ENCODE measurements around the gene SEMA4A. TPM values are rescaled to one million over a fixed set of nuclear protein-coding genes. Genes with fewer than 3 reads are reported as not detected.

Gene SEMA4A
- polyA plus RNA-seq, 1 donor from 2014 or later, result 17.1 TPM

DNA sequence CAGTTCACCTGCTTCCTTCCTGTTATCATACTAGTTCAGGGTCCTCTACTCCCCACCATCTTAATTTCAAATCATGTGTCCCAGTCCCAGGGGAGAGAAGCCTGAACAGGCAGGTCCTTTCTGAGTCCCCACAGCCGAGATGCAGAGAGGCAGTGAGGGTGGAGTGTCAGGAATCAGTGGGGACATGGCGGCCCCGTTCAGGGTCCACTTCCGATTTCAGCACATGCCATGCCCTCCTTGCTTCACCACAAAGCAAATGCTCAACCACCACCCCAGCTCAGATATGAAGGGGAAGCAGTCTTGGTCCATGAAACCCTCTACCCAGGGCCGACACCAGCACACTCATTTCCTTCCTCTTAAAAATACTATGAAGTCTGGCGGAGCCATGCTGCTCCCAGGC, 5.2 kb upstream of the SEMA4A start:
- Histone ChIP-seq H3K9ac (ENCODE audit: low read length) (no peak overlapping the region), H3K27ac (ENCODE audit: low read length) (no peak overlapping the region), H3K4me2 (ENCODE audit: low read length) (no peak overlapping the region), H3K27me3 (ENCODE audit: insufficient read depth, low read depth, low read length) (no peaks in the 10 kb centered on the region), H3K4me3 (ENCODE audit: low read length) (no peak overlapping the region), H3K36me3 (ENCODE audit: insufficient read depth, low read length) (no peaks in the 10 kb centered on the region), H4K20me1 (ENCODE audit: insufficient read depth) (no peaks in the 10 kb centered on the region), H2AFZ (ENCODE audit: low read depth, low read length) (no peak overlapping the region), H3K9me3 (ENCODE audit: low read length) (no peaks in the 10 kb centered on the region), H3K9me2 (ENCODE audit: insufficient read depth, low read length) (no peaks in the 10 kb centered on the region), H3K79me2 (replicated peaks; ENCODE audit: insufficient read depth, low read length) (no peaks in the 10 kb centered on the region), H3F3A (ENCODE audit: insufficient read depth, low read length, poor library complexity, severe bottlenecking) (no peaks in the 10 kb centered on the region)
- no peak for TF ChIP-seq REST (IDR thresholded peaks at IDR 0.05; ENCODE audit: borderline replicate concordance)
- no peak for TF ChIP-seq TAF1 (IDR thresholded peaks at IDR 0.05; ENCODE audit: low read depth)
- TF ChIP-seq, protein P1, sequence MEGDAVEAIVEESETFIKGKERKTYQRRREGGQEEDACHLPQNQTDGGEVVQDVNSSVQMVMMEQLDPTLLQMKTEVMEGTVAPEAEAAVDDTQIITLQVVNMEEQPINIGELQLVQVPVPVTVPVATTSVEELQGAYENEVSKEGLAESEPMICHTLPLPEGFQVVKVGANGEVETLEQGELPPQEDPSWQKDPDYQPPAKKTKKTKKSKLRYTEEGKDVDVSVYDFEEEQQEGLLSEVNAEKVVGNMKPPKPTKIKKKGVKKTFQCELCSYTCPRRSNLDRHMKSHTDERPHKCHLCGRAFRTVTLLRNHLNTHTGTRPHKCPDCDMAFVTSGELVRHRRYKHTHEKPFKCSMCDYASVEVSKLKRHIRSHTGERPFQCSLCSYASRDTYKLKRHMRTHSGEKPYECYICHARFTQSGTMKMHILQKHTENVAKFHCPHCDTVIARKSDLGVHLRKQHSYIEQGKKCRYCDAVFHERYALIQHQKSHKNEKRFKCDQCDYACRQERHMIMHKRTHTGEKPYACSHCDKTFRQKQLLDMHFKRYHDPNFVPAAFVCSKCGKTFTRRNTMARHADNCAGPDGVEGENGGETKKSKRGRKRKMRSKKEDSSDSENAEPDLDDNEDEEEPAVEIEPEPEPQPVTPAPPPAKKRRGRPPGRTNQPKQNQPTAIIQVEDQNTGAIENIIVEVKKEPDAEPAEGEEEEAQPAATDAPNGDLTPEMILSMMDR (IDR thresholded peaks at IDR 0.05; ENCODE audit: poor library complexity, severe bottlenecking), result no peak
- no peak for TF ChIP-seq POLR2AphosphoS5 (IDR thresholded peaks at IDR 0.05)
- no peak for TF ChIP-seq RAD21 (conservative IDR thresholded peaks at IDR 0.05)
- no peak for TF ChIP-seq SMC3 (conservative IDR thresholded peaks at IDR 0.05; ENCODE audit: poor library complexity)
- no peak for TF ChIP-seq EP300 (conservative IDR thresholded peaks at IDR 0.05; ENCODE audit: poor library complexity, severe bottlenecking)
- no peak for TF ChIP-seq MXI1 (conservative IDR thresholded peaks at IDR 0.05; ENCODE audit: poor library complexity, severe bottlenecking)
- TF ChIP-seq EZH2 (IDR thresholded peaks at IDR 0.05; ENCODE audit: borderline replicate concordance, insufficient read depth, low read length, poor library complexity, severe bottlenecking), result no peak

DNA sequence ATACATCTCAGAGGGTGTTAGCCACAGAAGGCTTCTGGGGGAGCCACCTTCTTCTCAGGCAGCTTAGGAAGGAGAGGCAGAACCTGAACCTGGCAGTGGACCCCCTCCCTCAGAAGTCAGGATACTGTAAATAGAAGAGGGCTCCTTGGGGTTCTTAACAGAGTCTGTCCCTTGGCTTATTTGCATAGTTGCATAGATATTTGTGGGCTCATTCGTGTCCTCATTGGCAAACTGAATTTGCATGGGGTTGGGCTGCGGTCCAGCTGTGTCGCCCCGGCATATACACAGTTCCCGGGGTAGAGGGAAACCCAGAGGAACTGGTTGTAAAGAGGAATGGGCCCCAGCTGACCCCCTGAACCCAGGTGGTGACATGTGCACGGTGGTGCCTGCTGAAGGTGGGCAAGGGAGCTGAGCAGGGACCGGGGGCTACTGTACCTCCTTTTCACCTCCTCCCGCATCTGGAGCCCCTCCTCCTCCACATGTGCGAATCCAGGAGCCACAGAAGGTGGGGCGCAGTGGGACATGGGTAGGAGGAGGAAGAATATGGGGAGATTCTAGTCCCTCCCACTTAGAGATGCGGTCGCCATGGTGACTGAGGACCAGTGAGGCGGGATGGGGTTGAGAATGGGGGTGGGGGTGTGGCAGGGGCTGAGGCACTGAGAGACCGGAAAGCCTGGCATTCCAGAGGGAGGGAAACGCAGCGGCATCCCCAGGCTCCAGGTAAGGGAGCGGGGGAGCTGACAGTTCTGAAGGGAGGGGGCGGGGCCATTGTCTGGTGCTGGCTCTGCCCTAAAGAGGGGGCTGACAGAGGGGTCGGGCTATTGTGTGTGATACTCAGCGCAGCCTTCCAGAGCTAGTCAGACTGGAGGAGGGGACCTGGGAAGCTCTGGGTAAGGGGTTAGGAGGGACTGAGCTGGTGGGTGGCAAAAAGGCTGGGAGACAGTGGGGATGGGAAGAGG, 3.7 kb upstream of the SEMA4A start:
- Histone ChIP-seq H4K20me1 (ENCODE audit: insufficient read depth) (no peaks in the 10 kb centered on the region), H3K9me3 (ENCODE audit: low read length) (no peaks in the 10 kb centered on the region), H3F3A (ENCODE audit: insufficient read depth, low read length, poor library complexity, severe bottlenecking) (no peaks in the 10 kb centered on the region), H3K9me2 (ENCODE audit: insufficient read depth, low read length) (no peaks in the 10 kb centered on the region), H3K27me3 (ENCODE audit: insufficient read depth, low read depth, low read length) (no peaks in the 10 kb centered on the region), H3K4me3 (ENCODE audit: low read length) (peak overlapping the region; percentile 72), H3K27ac (ENCODE audit: low read length) (peak overlapping the region; percentile 70), H2AFZ (ENCODE audit: low read depth, low read length) (peak overlapping the region; percentile 40), H3K36me3 (ENCODE audit: insufficient read depth, low read length) (no peaks in the 10 kb centered on the region), H3K4me2 (ENCODE audit: low read length) (peak overlapping the region; percentile 99), H3K79me2 (replicated peaks; ENCODE audit: insufficient read depth, low read length) (no peaks in the 10 kb centered on the region), H3K9ac (ENCODE audit: low read length) (peak overlapping the region; percentile 79)
- TF ChIP-seq, protein P1 (IDR thresholded peaks at IDR 0.05; ENCODE audit: poor library complexity, severe bottlenecking), result no peak
- TF ChIP-seq MXI1 (conservative IDR thresholded peaks at IDR 0.05; ENCODE audit: poor library complexity, severe bottlenecking) (peak; percentile 26), EZH2 (IDR thresholded peaks at IDR 0.05; ENCODE audit: borderline replicate concordance, insufficient read depth, low read length, poor library complexity, severe bottlenecking) (no peak), RAD21 (conservative IDR thresholded peaks at IDR 0.05) (no peak), EP300 (conservative IDR thresholded peaks at IDR 0.05; ENCODE audit: poor library complexity, severe bottlenecking) (peak; percentile 34), REST (IDR thresholded peaks at IDR 0.05; ENCODE audit: borderline replicate concordance) (peak; percentile 74), TAF1 (IDR thresholded peaks at IDR 0.05; ENCODE audit: low read depth) (peak; percentile 71), POLR2AphosphoS5 (IDR thresholded peaks at IDR 0.05) (peak; percentile 75)

All from neural cell (in vitro differentiated cells).